Measurements from ENCODE around the gene CYP27A1.

CYP27A1 gene

GRCh38 chr2:218813771-218814460 is 32.0 kb downstream of the CYP27A1 start:
- in situ Hi-C loops (cut with MboI; ENCODE audit: low pct_unique_long_range_greater_than_20kb, low sequenced_read_pairs, unreplicated experiment), result no loop called here
- no peak for TF ChIP-seq CTCF (IDR thresholded peaks at IDR 0.05; ENCODE audit: extremely low read depth, insufficient read depth, missing control alignments)
- no peak for DNase-seq (ENCODE audit: low spot score)

DNA sequence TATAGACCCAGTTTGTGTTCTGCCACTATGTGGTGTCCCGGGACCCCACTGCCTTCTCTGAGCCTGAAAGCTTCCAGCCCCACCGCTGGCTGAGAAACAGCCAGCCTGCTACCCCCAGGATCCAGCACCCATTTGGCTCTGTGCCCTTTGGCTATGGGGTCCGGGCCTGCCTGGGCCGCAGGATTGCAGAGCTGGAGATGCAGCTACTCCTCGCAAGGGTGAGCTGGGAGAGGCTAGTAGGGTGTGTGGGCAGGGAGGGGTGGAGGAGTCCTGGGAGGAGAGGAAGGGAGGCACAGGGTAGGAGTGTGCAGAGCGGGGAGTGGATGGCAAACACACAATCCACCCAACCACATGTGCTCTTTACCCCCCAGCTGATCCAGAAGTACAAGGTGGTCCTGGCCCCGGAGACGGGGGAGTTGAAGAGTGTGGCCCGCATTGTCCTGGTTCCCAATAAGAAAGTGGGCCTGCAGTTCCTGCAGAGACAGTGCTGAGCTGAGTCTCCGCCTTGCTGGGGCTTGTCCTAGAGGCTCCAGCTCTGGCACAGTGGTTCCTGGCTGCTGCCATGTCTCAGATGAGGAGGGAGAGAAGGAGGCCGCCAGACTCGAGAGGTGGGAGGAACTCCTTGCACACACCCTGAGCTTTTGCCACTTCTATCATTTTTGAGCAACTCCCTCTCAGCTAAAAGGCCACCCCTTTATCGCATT is 32.7 kb downstream of the CYP27A1 start:
- no peak for TF ChIP-seq CTCF (IDR thresholded peaks at IDR 0.05; ENCODE audit: extremely low read depth, insufficient read depth, missing control alignments)
- in situ Hi-C loops (cut with MboI; ENCODE audit: low pct_unique_long_range_greater_than_20kb, low sequenced_read_pairs, unreplicated experiment), result no loop called here
- no peak for DNase-seq (ENCODE audit: low spot score)

DNA sequence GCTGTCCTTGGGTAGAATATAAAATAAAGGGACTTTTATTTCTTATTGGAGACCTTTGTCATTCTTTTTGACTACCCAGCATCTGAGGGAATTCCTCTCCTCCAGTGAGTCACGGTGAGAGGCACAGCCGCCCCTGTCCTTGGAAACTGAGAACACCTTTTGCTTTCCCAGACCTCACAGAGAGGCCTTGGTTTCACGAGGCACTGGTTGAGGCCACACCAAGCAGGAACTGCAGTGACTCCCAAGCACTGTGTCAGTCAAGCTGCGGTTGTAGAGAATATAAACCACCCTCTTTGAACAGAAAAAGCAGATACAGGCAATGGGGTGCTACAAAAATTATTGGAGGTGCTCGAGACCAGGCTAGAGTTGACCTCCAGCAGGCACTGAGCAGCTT is 33.3 kb downstream of the CYP27A1 start:
- no peak for TF ChIP-seq CTCF (IDR thresholded peaks at IDR 0.05; ENCODE audit: extremely low read depth, insufficient read depth, missing control alignments)
- DNase-seq (ENCODE audit: low spot score), result no peak
- in situ Hi-C loops (cut with MboI; ENCODE audit: low pct_unique_long_range_greater_than_20kb, low sequenced_read_pairs, unreplicated experiment), result no loop called here

DNA sequence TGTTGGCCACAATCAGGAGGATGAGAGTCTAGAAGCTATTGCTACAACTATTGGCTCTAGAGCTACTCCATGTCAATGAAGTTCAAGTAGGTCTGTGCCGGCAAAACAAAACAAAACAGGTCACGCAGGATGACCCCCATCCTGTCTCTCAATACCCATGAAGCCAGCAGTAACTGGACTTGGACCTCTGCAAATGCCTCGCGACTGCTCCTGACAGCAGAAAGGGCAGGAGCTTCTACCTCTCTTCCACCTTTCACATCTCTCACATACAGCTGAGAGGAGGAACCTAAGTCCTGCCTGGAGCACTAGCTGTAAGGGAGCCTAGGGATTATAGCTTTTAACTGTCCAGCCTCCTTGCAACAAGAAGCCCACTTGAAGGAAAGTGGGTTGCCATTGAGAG is 33.7 kb downstream of the CYP27A1 start:
- no peak for DNase-seq (ENCODE audit: low spot score)
- in situ Hi-C loops (cut with MboI; ENCODE audit: low pct_unique_long_range_greater_than_20kb, low sequenced_read_pairs, unreplicated experiment), result no loop called here
- TF ChIP-seq CTCF (IDR thresholded peaks at IDR 0.05; ENCODE audit: extremely low read depth, insufficient read depth, missing control alignments), result no peak

DNA sequence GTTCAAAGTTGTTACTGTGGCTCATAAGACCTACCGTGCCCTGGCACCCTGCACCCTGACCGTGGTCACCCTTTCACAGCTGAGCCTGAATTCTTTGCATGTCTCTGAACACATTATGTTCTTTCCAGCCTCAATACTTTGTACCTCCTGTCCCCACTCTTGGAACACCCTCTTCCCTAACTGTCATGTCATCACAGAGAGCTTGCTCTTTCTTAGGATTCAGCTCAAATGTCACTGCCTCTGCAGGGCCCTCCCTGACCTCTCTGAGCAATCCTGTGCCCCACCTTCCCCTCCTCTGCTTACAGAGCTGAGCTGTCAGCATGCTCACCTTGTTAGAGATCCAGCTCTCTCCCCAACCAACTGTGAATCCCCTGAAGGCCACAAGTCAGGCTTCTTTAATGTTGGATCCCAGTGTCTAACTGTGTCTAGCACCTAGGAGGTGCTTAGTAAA is 34.6 kb downstream of the CYP27A1 start:
- TF ChIP-seq CTCF (IDR thresholded peaks at IDR 0.05; ENCODE audit: extremely low read depth, insufficient read depth, missing control alignments), result no peak
- in situ Hi-C loops (cut with MboI; ENCODE audit: low pct_unique_long_range_greater_than_20kb, low sequenced_read_pairs, unreplicated experiment), result no loop called here

GRCh38 chr2:218819093-218819492 is 37.1 kb downstream of the CYP27A1 start:
- TF ChIP-seq CTCF (IDR thresholded peaks at IDR 0.05; ENCODE audit: extremely low read depth, insufficient read depth, missing control alignments), result no peak
- in situ Hi-C loops (cut with MboI; ENCODE audit: low pct_unique_long_range_greater_than_20kb, low sequenced_read_pairs, unreplicated experiment), result no loop called here
- DNase-seq (ENCODE audit: low spot score), result no peak

More for the DNA sequence above, 34.6 kb downstream of the CYP27A1 start:
- no peak for DNase-seq (ENCODE audit: low spot score)
